ENCODE results near the gene FADS3. TPM values are rescaled to one million over a fixed set of nuclear protein-coding genes. Genes with fewer than 3 reads are reported as not detected.

The FADS3 gene
- total and polyA plus RNA-seq, 9 of the 15 experiments (the other 6 are each of a cell fraction or from before 2014, with no cell fraction given): 0.97 to 148 (median 92.7) TPM

GRCh38 chr11:61911701-61912529, 20.6 kb upstream of the FADS3 start:
- no peak for TF ChIP-seq L3MBTL2 (IDR thresholded peaks at IDR 0.05)
- no peak for TF ChIP-seq REST (IDR thresholded peaks at IDR 0.05; ENCODE audit: borderline replicate concordance)
- TF ChIP-seq REST (CRISPR knock-in tag; IDR thresholded peaks at IDR 0.05; ENCODE audit: low read depth): no peak
- TF ChIP-seq MCM3 (IDR thresholded peaks at IDR 0.05): no peak
- no peak for TF ChIP-seq HLTF (IDR thresholded peaks at IDR 0.05)
- no peak for TF ChIP-seq CREB1 (IDR thresholded peaks at IDR 0.05)
- TF ChIP-seq CREB1 (CRISPR knock-in tag; IDR thresholded peaks at IDR 0.05): no peak
- no peak for TF ChIP-seq NR2C2 (CRISPR knock-in tag; IDR thresholded peaks at IDR 0.05)
- TF ChIP-seq NR2C2 (tag; IDR thresholded peaks at IDR 0.05): no peak
- TF ChIP-seq SUPT5H (IDR thresholded peaks at IDR 0.05): no peak
- ChIA-PET CTCF (ENCODE audit: low intra/inter-chr PET ratio) (no interaction called here), POLR2A (interaction anchor here (0.7 to 1.0 kb wide), 2 partner anchors 8 to 104 kb away, joined by 3 to 4 read pairs; no protein-coding TSS in a partner anchor)
- no peak overlapping the region for H3K4me2 ChIP-seq (ENCODE audit: insufficient read depth, low read length)
- peaks cover 19 to 68% of the 10 kb centered on the region in 2 experiments for H3K4me1 ChIP-seq (replicated peaks in 1 of 2; ENCODE audit: control insufficient read depth in 2 of 2, insufficient read depth in 2 of 2, low read length in 2 of 2)
- H3K9me3 ChIP-seq (replicated peaks; ENCODE audit: control insufficient read depth, insufficient read depth, low read depth, low read length): no peaks in the 10 kb centered on the region
- FAIRE-seq (no peak), DNase-seq (ENCODE audit: extremely low read depth in 1 of 4, low spot score in 3 of 4) (no peak), ATAC-seq (no peak)
- H3K9ac ChIP-seq (ENCODE audit: insufficient read depth in 1 of 2, low read depth in 2 of 2, low read length in 2 of 2): peak overlapping the region in 1 of 2 experiments; percentile 75; a peak in 2 of 4 replicates
- peaks cover 12% of the 10 kb centered on the region for H3K9me1 ChIP-seq (ENCODE audit: control insufficient read depth, insufficient read depth, low read length)
- in situ Hi-C loops (cut with MboI): no loop called here
- WGBS (ENCODE audit: insufficient coverage, low coverage, missing lambda C conversion rate): 89% methylated on average over 16 of the region's 17 CpGs
- no peak overlapping the region for H3K27ac ChIP-seq (ENCODE audit: extremely low read depth, low read depth, low read length)
- intact Hi-C loops (cut with micrococcal nuclease): no loop called here
- H3K27me3 ChIP-seq (ENCODE audit: control insufficient read depth in 2 of 2, insufficient read depth in 2 of 2, low read length in 2 of 2): no peaks in the 10 kb centered on the region
- peaks cover 31% of the 10 kb centered on the region; the same call in 2 of the 3 replicates for H3K36me3 ChIP-seq (ENCODE audit: control insufficient read depth, insufficient read depth, low read length)
- no TSS peak for BruUV-seq (replicated peaks)
- H2AFZ ChIP-seq (ENCODE audit: low read depth, low read length): no peak overlapping the region
- peaks cover 84% of the 10 kb centered on the region for H3K79me2 ChIP-seq (ENCODE audit: control insufficient read depth, insufficient read depth, low read length)
- peaks cover 29% of the 10 kb centered on the region; the same call in 1 of the 2 replicates for H4K20me1 ChIP-seq (replicated peaks; ENCODE audit: control insufficient read depth, insufficient read depth, low read length)
- no peak overlapping the region for H3K4me3 ChIP-seq

Data from K562 (cell line).